LNCAP (cell line): Measurements from ENCODE around the gene PROK1.

ENCODE experiments used
- CTCF ChIP-seq: fragments of 450-650 bp; IDR thresholded peaks from 2 replicates; pipeline ENCODE4 v1.5.1; 2017; ENCODE audit warnings: mild to moderate bottlenecking

The PROK1 gene

GRCh38 chr1:110440877-110441276 lies 10.1 kb upstream of the PROK1 start:
- TF ChIP-seq CTCF: no peak

DNA sequence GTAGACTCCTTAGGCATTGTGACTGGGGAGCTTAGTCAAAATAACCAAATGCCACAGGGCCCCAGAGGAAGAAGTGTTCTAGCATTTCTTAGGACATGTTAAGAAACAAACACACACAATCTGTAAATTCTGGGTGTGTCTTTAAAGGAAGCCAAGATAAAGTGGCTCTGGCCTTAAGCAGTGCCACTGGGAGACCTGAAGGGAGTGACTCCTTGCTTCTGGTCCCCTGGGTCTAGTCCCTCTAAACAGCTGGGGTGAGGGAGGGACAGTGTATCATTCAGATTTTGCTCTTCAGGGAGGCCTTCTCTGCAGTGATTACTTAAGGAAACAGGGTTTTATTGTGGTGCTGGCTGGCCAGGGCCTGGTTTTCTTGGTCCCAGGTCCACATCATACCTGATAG lies 9.1 kb upstream of the PROK1 start:
- TF ChIP-seq CTCF: no peak

DNA sequence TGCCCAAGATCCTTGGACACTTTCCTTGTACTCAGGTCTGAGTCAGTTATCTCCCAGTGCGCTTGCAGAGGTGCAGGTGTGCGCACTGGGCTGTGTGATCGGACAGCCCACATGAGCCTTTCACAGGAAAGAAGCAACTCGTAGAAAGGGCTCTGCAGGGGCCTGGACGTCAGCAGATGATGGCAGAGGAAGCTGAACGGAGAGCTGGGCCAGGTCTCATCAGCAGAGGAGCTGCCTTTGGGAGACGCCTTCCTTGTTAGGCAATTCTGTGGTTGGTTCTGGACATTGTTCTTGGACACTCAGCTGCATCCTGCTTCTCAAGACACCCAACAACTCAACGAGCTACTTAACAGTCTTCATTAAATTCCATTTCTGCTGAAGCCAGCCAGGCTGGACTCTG lies 7.5 kb upstream of the PROK1 start:
- no peak for TF ChIP-seq CTCF

DNA sequence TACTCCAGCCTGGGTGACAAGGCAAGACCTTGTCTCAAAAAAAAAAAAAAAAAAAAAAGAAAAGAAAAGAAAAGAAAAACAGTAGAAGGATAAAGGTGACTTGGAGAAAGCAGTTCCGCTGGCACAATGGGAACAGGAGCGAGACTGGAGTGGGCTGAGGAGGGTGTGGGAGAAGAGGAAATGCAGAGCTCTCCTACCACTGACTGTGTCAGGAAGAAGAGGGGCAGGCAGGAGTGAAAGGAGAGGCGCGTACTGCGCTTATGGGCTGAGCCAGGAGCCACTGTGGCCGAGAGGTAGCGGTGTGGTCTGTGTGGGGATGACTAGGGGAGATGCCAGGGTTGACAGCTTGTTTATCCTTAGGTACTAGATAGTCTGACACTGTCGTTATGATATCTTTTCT lies 6.4 kb upstream of the PROK1 start:
- no peak for TF ChIP-seq CTCF

DNA sequence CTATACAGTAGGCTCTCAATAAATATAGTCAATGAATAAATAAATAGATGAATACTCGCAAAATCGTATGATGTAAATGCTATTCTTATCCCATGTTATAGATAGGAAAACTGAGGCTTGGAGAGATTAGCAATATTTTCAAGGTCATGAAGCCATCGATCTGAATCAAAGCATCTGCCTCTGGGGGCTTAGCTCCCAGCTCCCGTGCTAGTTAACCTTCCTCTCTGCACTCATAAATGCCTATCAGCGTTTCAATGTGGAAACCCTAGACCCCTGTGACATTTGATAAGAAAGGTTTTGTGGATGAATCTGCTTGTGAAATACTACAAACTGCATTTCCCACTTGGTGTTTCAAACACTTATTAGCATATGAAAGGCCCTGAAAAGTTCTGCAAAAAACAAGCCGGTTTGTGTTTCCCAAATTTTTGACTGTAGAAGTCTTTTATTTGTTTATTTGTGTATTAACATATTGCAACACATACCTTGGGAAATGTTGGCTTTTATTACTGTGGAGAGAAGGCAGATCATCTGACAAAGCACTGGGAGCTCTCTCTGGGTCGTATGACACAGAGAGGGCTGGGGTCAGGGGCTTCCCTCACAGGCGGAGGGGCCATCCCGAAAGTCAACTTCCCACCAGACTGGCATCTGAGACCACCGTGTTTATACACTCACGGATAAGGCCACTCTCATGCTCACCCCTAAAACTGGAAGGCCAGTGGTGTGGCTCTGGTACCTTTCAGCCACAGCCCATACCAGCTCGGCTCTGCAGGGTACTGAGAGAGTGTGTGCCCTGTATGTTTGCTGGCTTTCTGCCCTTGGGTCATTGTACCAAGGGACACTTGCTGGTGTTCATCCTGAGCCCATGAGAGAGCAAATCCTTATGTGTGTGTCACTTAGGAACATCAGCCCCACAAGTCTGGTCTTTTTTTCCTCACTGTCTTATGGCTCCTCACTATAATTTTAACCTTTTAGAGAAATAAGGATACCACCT lies 993 bp upstream of the PROK1 start:
- TF ChIP-seq CTCF: no peak

DNA sequence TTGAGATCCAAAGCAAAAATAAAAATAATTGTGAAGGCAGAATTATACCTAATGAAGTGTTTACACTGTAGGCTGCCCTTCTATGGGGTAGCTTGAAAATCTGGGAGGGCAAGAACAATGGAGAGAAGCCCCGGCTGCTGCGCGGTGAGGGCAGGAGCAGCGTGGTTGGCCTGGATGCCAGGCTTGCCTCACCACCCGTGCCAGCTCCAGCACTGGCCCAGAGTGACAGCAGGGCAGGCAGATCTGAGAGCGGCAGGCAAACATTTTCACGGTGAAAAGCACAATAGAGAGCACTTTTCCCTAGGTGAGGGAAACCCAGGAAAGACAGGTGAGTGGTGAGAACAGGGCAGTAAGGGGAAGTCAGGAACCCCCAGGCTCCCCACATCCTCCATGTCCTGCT lies 1.4 kb downstream of the PROK1 start:
- TF ChIP-seq CTCF: no peak

DNA sequence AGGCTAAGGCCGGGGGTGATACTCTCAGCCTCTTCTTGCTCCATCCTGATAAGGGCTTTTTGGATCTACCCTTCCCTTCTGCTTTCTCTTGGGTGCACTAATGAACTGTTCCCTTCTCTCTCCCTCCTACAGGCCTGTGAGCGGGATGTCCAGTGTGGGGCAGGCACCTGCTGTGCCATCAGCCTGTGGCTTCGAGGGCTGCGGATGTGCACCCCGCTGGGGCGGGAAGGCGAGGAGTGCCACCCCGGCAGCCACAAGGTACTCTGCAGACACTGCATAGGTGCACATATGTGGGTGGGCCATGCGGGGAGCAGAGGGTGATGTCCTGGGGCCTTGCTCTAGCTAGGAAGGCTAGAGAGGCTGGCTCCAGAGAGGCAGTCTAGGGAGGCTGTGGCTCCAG lies 2.9 kb downstream of the PROK1 start:
- no peak for TF ChIP-seq CTCF
